HepG2 (cell line): Measurements from ENCODE around the gene SEC14L5. TPM values are rescaled to one million over a fixed set of nuclear protein-coding genes. Genes with fewer than 3 reads are reported as not detected.

Experiments
- DPF2 ChIP-seq: sonication (generic); formaldehyde crosslinking; IDR thresholded peaks from 2 replicates; pipeline ENCODE4 v1.4.0; 2020; ENCODE audit warnings: mild to moderate bottlenecking, low read depth, missing genetic modification reagents, borderline replicate concordance
- HOXA5 ChIP-seq: sonication (generic); formaldehyde crosslinking; IDR thresholded peaks from 2 replicates; pipeline ENCODE4 v1.4.0; 2020; ENCODE audit warnings: missing genetic modification reagents
- KDM6A ChIP-seq: IDR thresholded peaks from 2 replicates; pipeline ENCODE4 v1.6.1; 2016; ENCODE audit warnings: low read depth
- KLF9 ChIP-seq: IDR thresholded peaks from 2 replicates; pipeline ENCODE4 v1.6.1; 2016; ENCODE audit warnings: low read depth
- MXI1 ChIP-seq: IDR thresholded peaks from 3 replicates; pipeline ENCODE4 v1.6.1; 2012; ENCODE audit warnings: low read depth, low read length, inconsistent platforms, borderline replicate concordance
- NR2F6 ChIP-seq, 2 experiments: IDR thresholded peaks; 2 replicates each; pipeline ENCODE4 v1.6.1; 2016; ENCODE audit warnings: antibody characterized with exemption in 1 of 2, mild to moderate bottlenecking in 1 of 2
- PAWR ChIP-seq: sonication (generic); formaldehyde crosslinking; IDR thresholded peaks from 2 replicates; pipeline ENCODE4 v1.4.0; 2020; ENCODE audit warnings: missing genetic modification reagents, mild to moderate bottlenecking, borderline replicate concordance
- SIX4 ChIP-seq: sonication (generic); formaldehyde crosslinking; IDR thresholded peaks from 2 replicates; pipeline ENCODE4 v1.4.0; 2020; ENCODE audit warnings: missing genetic modification reagents
- SRF ChIP-seq: IDR thresholded peaks from 2 replicates; pipeline ENCODE4 v1.6.1; 2011; ENCODE audit warnings: mild to moderate bottlenecking, low read depth, low read length, moderate library complexity
- ZFY ChIP-seq: sonication (generic); formaldehyde crosslinking; IDR thresholded peaks from 2 replicates; pipeline ENCODE4 v1.4.0; 2020; ENCODE audit warnings: missing genetic modification reagents
- ZNF709 ChIP-seq: sonication (generic); formaldehyde crosslinking; IDR thresholded peaks from 2 replicates; pipeline ENCODE4 v1.5.0; 2020; ENCODE audit warnings: mild to moderate bottlenecking, missing genetic modification reagents
- ZNF766 ChIP-seq: sonication (generic); formaldehyde crosslinking; IDR thresholded peaks from 2 replicates; pipeline ENCODE4 v1.5.0; 2020; ENCODE audit warnings: missing genetic modification reagents, borderline replicate concordance
- ZNF772 ChIP-seq: sonication (generic); formaldehyde crosslinking; IDR thresholded peaks from 2 replicates; pipeline ENCODE4 v1.5.0; 2020; ENCODE audit warnings: mild to moderate bottlenecking, missing genetic modification reagents
- ZNF792 ChIP-seq: IDR thresholded peaks from 2 replicates; pipeline ENCODE4 v1.6.1; 2016
- ZNF83 ChIP-seq: sonication (generic); formaldehyde crosslinking; IDR thresholded peaks from 2 replicates; pipeline ENCODE4 v1.4.0; 2020; ENCODE audit warnings: missing genetic modification reagents, mild to moderate bottlenecking, borderline replicate concordance
- ZSCAN21 ChIP-seq: sonication (generic); formaldehyde crosslinking; IDR thresholded peaks from 2 replicates; pipeline ENCODE4 v1.8.0; 2022; ENCODE audit warnings: mild to moderate bottlenecking, missing genetic modification reagents, moderate library complexity, borderline replicate concordance
- polyA plus RNA-seq, 8 experiments: library from polyadenylated mRNA; depleted of rRNA in 3 of 8; stranded (reverse) in 7 of 8; unstranded in 1 of 8; fragments of >200 nt; fragmentation: Illumina TruSeq in 4 of 8; extraction: Trizol in 4 of 8; gene quantifications; 2 replicates each; pipeline versions ENCODE4 v1.2.1 to v1.2.3, GENCODE V29; 2011 to 2016; ENCODE audit warnings: low read depth in 4 of 8, missing spikeins in 1 of 8, mixed read lengths in 1 of 8; ENCODE audit not compliant: insufficient read depth in 1 of 8
- total RNA-seq, 5 experiments: library from RNA; depleted of rRNA; stranded (reverse); fragments of >200 nt; fragmentation: Illumina TruSeq; extraction: Trizol; gene quantifications; 2 replicates each; pipeline ENCODE4 v1.2.3, GENCODE V29; 2016; ENCODE audit warnings: low read depth in 1 of 5
- TF ChIP-seq, protein P1 (sequence below): sonication (generic); formaldehyde crosslinking; IDR thresholded peaks from 2 replicates; pipeline ENCODE4 v1.4.0; 2020; ENCODE audit warnings: missing genetic modification reagents
- TF ChIP-seq, protein P2 (sequence below): sonication (generic); formaldehyde crosslinking; IDR thresholded peaks from 2 replicates; pipeline ENCODE4 v1.4.0; 2020; ENCODE audit warnings: mild to moderate bottlenecking, missing genetic modification reagents
- TF ChIP-seq, protein P3 (sequence below): sonication (generic); formaldehyde crosslinking; IDR thresholded peaks from 2 replicates; pipeline ENCODE4 v1.4.0; 2020; ENCODE audit warnings: missing genetic modification reagents

The SEC14L5 gene
- total and polyA plus RNA-seq, 2 of the 13 experiments (the other 11 are each of a cell fraction or from before 2014, with no cell fraction given) = 0.40 to 0.42 TPM

DNA sequence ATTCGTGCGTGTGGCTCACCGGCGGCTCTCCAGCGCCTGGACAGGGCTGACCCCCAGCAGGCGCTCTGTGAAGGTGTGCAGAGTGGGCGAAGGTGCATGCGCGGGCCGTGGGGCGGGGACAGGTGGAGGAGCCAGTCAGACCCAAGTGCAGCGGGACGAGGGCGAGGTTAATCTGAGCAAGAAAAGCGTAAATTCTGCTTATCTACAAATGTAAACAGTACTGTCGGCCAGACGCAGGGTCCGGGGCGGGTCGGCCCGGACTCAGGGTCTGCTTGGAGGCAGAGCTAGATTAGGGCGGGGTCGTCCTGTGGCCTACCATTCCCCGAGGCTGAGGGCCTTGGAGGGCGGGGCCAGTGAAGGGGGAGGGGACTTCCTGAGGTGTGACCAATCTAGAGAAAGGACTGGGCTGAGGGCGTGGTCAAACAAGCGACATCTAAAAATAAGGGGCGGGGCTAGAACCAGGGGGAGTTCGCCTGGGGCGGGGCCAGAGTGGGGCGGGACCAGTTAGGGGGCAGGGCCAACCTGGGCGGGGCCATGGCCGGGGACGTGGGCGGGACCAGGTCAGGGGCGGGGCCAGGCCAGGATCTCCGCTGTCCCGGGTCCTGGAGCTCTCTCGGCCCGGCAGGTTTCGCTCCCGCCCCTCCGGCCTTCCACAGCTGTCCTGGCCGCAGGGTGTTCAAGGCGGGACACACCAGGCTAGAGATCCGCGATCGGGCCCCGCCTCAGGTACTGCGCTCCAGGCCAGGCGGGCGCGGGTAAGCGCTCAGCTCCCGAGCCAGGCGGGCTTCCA, at the start of gene SEC14L5 (continued):
- TF ChIP-seq ZSCAN21 (CRISPR knock-in tag) (no peak), ZNF766 (peak; percentile 39; the same call in 1 of the 2 replicates), ZFY (CRISPR knock-in tag) (peak; percentile 65; the same call in 1 of the 2 replicates), NR2F6 (IDR thresholded peaks at IDR 0.05) (peak; percentile 32; the same call in 1 of the 2 replicates), NR2F6 (CRISPR knock-in tag; IDR thresholded peaks at IDR 0.05) (peak; percentile 58; the same call in 1 of the 2 replicates), KLF9 (CRISPR knock-in tag) (peak; percentile 40; the same call in 1 of the 2 replicates), SIX4 (peak; percentile 51), HOXA5 (CRISPR knock-in tag) (peak; percentile 60; the same call in 1 of the 2 replicates), ZNF792 (CRISPR knock-in tag) (no peak; the same call in 1 of the 2 replicates), ZNF709 (CRISPR knock-in tag) (peak; percentile 43; the same call in 1 of the 2 replicates), ZNF83 (CRISPR knock-in tag) (0 out of 2 replicates have a peak, but pooled peaks have one; percentile 69), KDM6A (no peak), MXI1 (peak; percentile 71), DPF2 (CRISPR knock-in tag) (no peak), ZNF772 (CRISPR knock-in tag) (peak; percentile 47; the same call in 1 of the 2 replicates), PAWR (CRISPR knock-in tag) (no peak), SRF (peak; percentile 34; the same call in 1 of the 2 replicates)
- TF ChIP-seq, protein P1, sequence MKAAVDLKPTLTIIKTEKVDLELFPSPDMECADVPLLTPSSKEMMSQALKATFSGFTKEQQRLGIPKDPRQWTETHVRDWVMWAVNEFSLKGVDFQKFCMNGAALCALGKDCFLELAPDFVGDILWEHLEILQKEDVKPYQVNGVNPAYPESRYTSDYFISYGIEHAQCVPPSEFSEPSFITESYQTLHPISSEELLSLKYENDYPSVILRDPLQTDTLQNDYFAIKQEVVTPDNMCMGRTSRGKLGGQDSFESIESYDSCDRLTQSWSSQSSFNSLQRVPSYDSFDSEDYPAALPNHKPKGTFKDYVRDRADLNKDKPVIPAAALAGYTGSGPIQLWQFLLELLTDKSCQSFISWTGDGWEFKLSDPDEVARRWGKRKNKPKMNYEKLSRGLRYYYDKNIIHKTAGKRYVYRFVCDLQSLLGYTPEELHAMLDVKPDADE (CRISPR knock-in tag) = no peak
- TF ChIP-seq, protein P2, sequence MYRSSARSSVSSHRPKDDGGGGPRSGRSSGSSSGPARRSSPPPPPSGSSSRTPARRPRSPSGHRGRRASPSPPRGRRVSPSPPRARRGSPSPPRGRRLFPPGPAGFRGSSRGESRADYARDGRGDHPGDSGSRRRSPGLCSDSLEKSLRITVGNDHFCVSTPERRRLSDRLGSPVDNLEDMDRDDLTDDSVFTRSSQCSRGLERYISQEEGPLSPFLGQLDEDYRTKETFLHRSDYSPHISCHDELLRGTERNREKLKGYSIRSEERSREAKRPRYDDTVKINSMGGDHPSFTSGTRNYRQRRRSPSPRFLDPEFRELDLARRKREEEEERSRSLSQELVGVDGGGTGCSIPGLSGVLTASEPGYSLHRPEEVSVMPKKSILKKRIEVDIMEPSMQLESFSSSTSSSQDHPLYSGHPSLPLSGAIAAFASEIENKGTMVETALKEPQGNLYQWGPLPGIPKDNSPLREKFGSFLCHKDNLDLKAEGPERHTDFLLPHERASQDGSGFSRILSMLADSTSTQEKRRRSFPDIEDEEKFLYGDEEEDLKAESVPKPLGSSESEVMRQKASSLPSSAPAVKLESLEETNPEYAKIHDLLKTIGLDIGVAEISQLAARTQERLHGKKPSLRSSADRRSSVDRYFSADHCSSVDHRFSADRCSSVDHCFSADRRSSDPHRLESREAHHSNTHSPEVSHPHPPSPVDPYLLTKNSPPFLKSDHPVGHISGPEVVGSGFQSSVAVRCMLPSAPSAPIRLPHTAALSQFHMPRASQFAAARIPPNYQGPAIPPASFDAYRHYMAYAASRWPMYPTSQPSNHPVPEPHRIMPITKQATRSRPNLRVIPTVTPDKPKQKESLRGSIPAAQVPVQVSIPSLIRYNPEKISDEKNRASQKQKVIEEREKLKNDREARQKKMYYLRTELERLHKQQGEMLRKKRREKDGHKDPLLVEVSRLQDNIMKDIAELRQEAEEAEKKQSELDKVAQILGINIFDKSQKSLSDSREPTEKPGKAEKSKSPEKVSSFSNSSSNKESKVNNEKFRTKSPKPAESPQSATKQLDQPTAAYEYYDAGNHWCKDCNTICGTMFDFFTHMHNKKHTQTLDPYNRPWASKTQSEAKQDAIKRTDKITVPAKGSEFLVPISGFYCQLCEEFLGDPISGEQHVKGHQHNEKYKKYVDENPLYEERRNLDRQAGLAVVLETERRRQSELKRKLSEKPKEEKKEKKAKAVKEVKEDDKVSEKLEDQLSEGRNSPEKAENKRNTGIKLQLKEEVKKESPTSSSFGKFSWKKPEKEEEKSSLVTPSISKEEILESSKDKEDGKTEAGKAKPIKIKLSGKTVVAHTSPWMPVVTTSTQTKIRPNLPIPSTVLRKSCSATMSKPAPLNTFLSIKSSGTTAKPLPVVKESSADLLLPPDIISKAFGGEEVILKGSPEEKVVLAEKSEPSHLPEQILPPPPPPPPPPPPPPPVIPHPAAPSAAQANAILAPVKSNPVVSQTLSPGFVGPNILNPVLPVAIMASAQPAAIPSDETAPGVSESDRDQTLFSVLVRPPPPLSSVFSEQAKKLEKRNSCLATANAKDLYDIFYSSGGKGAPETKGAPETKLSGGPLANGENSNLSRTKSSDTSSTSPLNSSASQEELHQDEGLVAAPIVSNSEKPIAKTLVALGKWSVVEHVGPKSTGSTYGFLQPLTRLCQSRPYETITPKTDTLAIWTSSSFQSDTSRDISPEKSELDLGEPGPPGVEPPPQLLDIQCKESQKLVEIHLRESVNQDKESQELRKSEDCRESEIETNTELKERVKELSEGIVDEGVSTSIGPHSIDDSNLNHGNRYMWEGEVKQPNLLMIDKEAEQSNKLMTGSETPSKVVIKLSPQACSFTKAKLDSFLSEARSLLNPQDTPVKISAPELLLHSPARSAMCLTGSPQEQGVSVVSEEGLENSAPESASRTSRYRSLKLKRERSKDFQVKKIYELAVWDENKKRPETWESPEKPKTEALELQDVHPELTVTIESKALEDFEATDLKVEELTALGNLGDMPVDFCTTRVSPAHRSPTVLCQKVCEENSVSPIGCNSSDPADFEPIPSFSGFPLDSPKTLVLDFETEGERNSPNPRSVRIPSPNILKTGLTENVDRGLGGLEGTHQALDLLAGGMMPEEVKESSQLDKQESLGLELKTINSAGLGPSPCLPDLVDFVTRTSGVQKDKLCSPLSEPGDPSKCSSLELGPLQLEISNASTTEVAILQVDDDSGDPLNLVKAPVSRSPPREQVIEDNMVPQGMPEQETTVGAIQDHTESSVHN (CRISPR knock-in tag) = no peak
- TF ChIP-seq, protein P3, sequence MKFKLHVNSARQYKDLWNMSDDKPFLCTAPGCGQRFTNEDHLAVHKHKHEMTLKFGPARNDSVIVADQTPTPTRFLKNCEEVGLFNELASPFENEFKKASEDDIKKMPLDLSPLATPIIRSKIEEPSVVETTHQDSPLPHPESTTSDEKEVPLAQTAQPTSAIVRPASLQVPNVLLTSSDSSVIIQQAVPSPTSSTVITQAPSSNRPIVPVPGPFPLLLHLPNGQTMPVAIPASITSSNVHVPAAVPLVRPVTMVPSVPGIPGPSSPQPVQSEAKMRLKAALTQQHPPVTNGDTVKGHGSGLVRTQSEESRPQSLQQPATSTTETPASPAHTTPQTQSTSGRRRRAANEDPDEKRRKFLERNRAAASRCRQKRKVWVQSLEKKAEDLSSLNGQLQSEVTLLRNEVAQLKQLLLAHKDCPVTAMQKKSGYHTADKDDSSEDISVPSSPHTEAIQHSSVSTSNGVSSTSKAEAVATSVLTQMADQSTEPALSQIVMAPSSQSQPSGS (CRISPR knock-in tag) = peak; percentile 24; the same call in 1 of the 2 replicates
